ENCODE measurements around the gene EXO1.

- TF ChIP-seq CTCF (IDR thresholded peaks at IDR 0.05) (no peak), POLR2A (IDR thresholded peaks at IDR 0.05) (no peak)
Observed at GRCh38 chr1:241813768-241814320, 34.2 kb upstream of the EXO1 start.

Measured in uterus (tissue), 2 donors.